Measurements from ENCODE around the gene SMCO4.
"Not testable (repeated sequence)": the region's sequence is repeated elsewhere in the genome, so short reads cannot be mapped to it uniquely, and the experiment has no call there.

SMCO4 gene

GRCh38 chr11:93476796-93477195, 66.4 kb downstream of the SMCO4 start:
- no peak for DNase-seq (ENCODE audit: low spot score)

- DNase-seq (ENCODE audit: low spot score), result no peak
Observed at GRCh38 chr11:93474123-93474522, 69.1 kb downstream of the SMCO4 start.

- DNase-seq (ENCODE audit: low spot score), result no peak
Observed at GRCh38 chr11:93468290-93468689, 74.9 kb downstream of the SMCO4 start.

GRCh38 chr11:93467054-93467453, 76.1 kb downstream of the SMCO4 start:
- no peak for DNase-seq (ENCODE audit: low spot score)

- no peak for DNase-seq (ENCODE audit: low spot score)
Observed at GRCh38 chr11:93464927-93465540, 78.2 kb downstream of the SMCO4 start.

GRCh38 chr11:93463666-93464065, 79.5 kb downstream of the SMCO4 start:
- not testable (repeated sequence) for DNase-seq (ENCODE audit: low spot score)

GRCh38 chr11:93458286-93458685, 84.9 kb downstream of the SMCO4 start:
- DNase-seq (ENCODE audit: low spot score), result no peak

GRCh38 chr11:93444617-93445073, 98.5 kb downstream of the SMCO4 start:
- no peak for DNase-seq (ENCODE audit: low spot score)

- DNase-seq (ENCODE audit: low spot score), result not testable (repeated sequence)
Observed at GRCh38 chr11:93443232-93443631, 100.0 kb downstream of the SMCO4 start.

- no peak for DNase-seq (ENCODE audit: low spot score)
Observed at GRCh38 chr11:93432247-93432646, 110.9 kb downstream of the SMCO4 start.
